Measurements from ENCODE around the gene ELK4. TPM values are rescaled to one million over a fixed set of nuclear protein-coding genes. Genes with fewer than 3 reads are reported as not detected.

ELK4 gene
- total and polyA plus RNA-seq, 2 of the 8 experiments (the other 6 are each of a cell fraction or from before 2014, with no cell fraction given), result 2.9 to 26.3 TPM

- CTCF ChIA-PET (ENCODE audit: partially characterized antibody), result interaction anchor here (0.6 to 18.5 kb wide), 15 partner anchors 18 to 396 kb away, joined by 3 to 856 read pairs (median 15); partner anchors contain the start of genes ELK4 and SLC45A3
- FAIRE-seq, result no peak
Observed at GRCh38 chr1:205656236-205656635, 24.4 kb upstream of the ELK4 start.

More at GRCh38 chr1:205656236-205656635, 24.4 kb upstream of the ELK4 start:
- H4K8ac ChIP-seq (ENCODE audit: extremely low read depth, insufficient read depth, low read length), result no peak overlapping the region
- no peak for TF ChIP-seq FOSL1 (IDR thresholded peaks at IDR 0.05; ENCODE audit: insufficient read depth, low read depth, low read length)
- no peak for TF ChIP-seq SP1 (IDR thresholded peaks at IDR 0.05; ENCODE audit: low read depth, low read length)
- no peak for TF ChIP-seq SP2 (IDR thresholded peaks at IDR 0.05; ENCODE audit: low read length)
- no peak for TF ChIP-seq CHD1 (IDR thresholded peaks at IDR 0.05; ENCODE audit: low read depth, low read length)
- TF ChIP-seq RAD21 (IDR thresholded peaks at IDR 0.05 in 1 of 2, conservative IDR thresholded peaks at IDR 0.05 in 1 of 2; ENCODE audit: low read depth in 2 of 2, low read length in 2 of 2), result no peak
- no peak for TF ChIP-seq HDAC2 (IDR thresholded peaks at IDR 0.05; ENCODE audit: borderline replicate concordance in 1 of 2, low read depth in 2 of 2, low read length in 2 of 2)
- H3K27ac ChIP-seq (ENCODE audit: low read depth, low read length), result no peak overlapping the region
- no peaks in the 10 kb centered on the region for H3K79me1 ChIP-seq (ENCODE audit: low read depth, low read length)
- H2AK5ac ChIP-seq (ENCODE audit: low read depth, low read length), result no peak overlapping the region
- no peaks in the 10 kb centered on the region for H3K23me2 ChIP-seq (ENCODE audit: low read depth, low read length)
- no peak overlapping the region for H3K4ac ChIP-seq (replicated peaks; ENCODE audit: insufficient read length, low read depth, low read length)
- no peak overlapping the region for H3K9ac ChIP-seq (replicated peaks in 1 of 4; ENCODE audit: extremely low read depth in 1 of 4, low read depth in 3 of 4, low read length in 3 of 4)
- H3K36me3 ChIP-seq (ENCODE audit: control insufficient read depth in 2 of 4, insufficient read depth in 4 of 4, low read length in 3 of 4), result peaks cover 0 to 3% (median 2%) of the 10 kb centered on the region in 4 experiments; a peak in 4 of 8 replicates
- no peaks in the 10 kb centered on the region; a peak in 1 of 7 replicates for H3K27me3 ChIP-seq (replicated peaks in 1 of 4; ENCODE audit: control insufficient read depth in 3 of 4, extremely low read depth in 1 of 4, insufficient read depth in 3 of 4, low read length in 3 of 4)
- no peaks in the 10 kb centered on the region for H3K79me2 ChIP-seq (ENCODE audit: control insufficient read depth in 1 of 2, insufficient read depth in 2 of 2, low read length in 2 of 2)
- H3K14ac ChIP-seq (ENCODE audit: insufficient read length), result no peak overlapping the region
- peaks cover 0 to 2% of the 10 kb centered on the region in 2 experiments for H4K20me1 ChIP-seq (replicated peaks in 1 of 2; ENCODE audit: control insufficient read depth in 1 of 2, insufficient read depth in 2 of 2, low read length in 2 of 2)
- no peaks in the 10 kb centered on the region for H3K9me3 ChIP-seq (ENCODE audit: insufficient read depth in 2 of 2, low read depth in 1 of 2, low read length in 1 of 2)
- H3K18ac ChIP-seq (ENCODE audit: extremely low read depth, low read length), result no peak overlapping the region
- H4K5ac ChIP-seq (ENCODE audit: insufficient read length, low read depth, low read length), result no peak overlapping the region
- no peak for DNase-seq (ENCODE audit: low read depth in 1 of 2, low spot score in 2 of 2)
- no peak overlapping the region for H2BK20ac ChIP-seq (ENCODE audit: low read length)
- 83% methylated on average over 2 of the region's 2 CpGs; no CpG with 5 or more reads in 1 of the 2 experiments for WGBS, 2 experiments (ENCODE audit: extremely low coverage in 1 of 2, insufficient coverage in 1 of 2, insufficient read length in 1 of 2, insufficient replicate concordance in 2 of 2, low coverage in 1 of 2, low lambda C conversion rate in 2 of 2, missing lambda C conversion rate in 1 of 2)
- POLR2A ChIA-PET (ENCODE audit: partially characterized antibody), result interaction anchor here (0.7 to 19.3 kb wide), 6 partner anchors 16 to 64 kb away, joined by 3 to 241 read pairs (median 3); partner anchors contain the start of gene SLC45A3
- no peak overlapping the region for H2BK120ac ChIP-seq (replicated peaks; ENCODE audit: low read depth, low read length)
- no peak overlapping the region for H3K23ac ChIP-seq (ENCODE audit: insufficient read length)
- H2BK15ac ChIP-seq (ENCODE audit: low read length), result no peak overlapping the region
- no peak overlapping the region for H4K91ac ChIP-seq (replicated peaks; ENCODE audit: insufficient read length, low read length)
- no peak overlapping the region for H2AFZ ChIP-seq (ENCODE audit: low read length)
- H2BK5ac ChIP-seq (ENCODE audit: low read depth, low read length), result no peak overlapping the region
- peaks cover 0 to under 1% (median 0%) of the 10 kb centered on the region in 4 experiments; a peak in 2 of 7 replicates for H3K4me1 ChIP-seq (replicated peaks in 1 of 4; ENCODE audit: control insufficient read depth in 3 of 4, insufficient read depth in 4 of 4, low read length in 3 of 4)
- H3K4me3 ChIP-seq (ENCODE audit: extremely low read depth in 1 of 4, insufficient read depth in 2 of 4, low read depth in 3 of 4, low read length in 4 of 4), result no peak overlapping the region
- H3K56ac ChIP-seq (replicated peaks; ENCODE audit: insufficient read length, low read depth, low read length), result no peak overlapping the region
- H3K4me2 ChIP-seq (ENCODE audit: insufficient read depth in 1 of 2, low read depth in 2 of 2, low read length in 2 of 2), result no peak overlapping the region
- H2BK12ac ChIP-seq (ENCODE audit: low read depth, low read length), result no peak overlapping the region
